HG02588 (cell line): Measurements from ENCODE around the gene RALGAPB.
"Not testable (repeated sequence)": the region's sequence is repeated elsewhere in the genome, so short reads cannot be mapped to it uniquely, and the experiment has no call there.

Experiments
- ATAC-seq: cut with Tn5 transposase; IDR thresholded peaks from one replicate; pipeline ENCODE4 v1.9.1; 2021; ENCODE audit warnings: mild to moderate bottlenecking, moderate library complexity; ENCODE audit not compliant: unreplicated experiment

Gene RALGAPB

DNA sequence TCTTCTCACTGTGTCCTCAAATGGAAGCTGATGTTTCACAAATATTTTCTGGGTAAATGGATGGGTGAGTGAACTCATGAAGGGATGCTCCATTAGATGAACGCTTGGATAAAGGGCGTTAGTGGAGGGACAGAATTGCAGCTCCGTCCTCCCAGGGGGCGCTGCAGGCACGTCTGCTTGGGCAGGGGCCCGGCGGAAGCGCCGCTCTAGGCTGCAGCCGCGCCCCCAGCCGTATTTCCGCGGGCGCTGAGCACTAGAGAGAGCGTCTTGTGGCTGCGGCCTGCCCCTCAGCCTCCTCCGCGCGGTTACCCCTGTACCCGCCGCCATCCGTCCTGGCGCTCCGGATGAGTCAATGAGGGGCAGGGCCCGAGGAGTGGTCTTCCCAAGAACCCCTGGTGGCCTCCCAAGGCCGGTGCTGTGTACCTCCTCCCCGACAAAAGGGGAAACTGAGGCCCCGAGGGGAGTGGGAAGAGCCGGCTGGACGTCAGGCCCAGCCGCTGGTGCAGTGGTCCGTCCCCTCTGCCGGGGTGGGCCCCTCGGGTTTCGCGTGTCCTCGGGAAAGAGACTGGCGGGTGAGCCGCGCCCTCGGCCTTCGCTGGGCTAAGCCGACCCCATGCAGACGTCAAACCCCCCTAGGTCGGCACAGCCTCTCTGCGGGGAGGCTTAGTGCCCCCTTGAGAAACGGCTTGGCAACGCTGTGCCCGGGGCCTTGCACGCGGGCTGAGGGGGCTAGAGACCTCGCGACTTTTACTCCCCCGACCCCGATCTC, 26.0 kb upstream of the RALGAPB start:
- peak; percentile 77 for ATAC-seq

DNA sequence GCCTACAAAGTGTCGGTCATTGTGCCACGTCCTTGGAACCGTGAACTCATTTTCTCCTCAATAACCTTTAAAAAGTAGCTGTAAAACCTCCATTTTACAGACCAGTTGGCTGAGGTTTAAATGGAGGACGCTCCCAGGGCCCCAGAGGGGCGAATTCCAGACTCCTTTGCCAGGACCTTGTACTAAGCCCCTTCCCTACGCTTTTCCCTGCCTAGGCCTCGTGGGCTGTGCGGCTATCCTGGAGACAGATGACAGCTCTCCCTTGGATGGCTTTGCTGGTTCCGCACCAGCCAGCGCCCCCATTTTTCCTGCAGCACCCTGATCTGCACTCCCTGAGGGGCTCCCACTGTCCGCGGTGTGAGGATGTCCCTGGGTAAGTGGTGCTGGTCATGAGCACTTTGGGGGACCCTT, 25.4 kb upstream of the RALGAPB start:
- no peak for ATAC-seq

- ATAC-seq = no peak
Observed at GRCh38 chr20:38447931-38448675, 24.5 kb upstream of the RALGAPB start.

DNA sequence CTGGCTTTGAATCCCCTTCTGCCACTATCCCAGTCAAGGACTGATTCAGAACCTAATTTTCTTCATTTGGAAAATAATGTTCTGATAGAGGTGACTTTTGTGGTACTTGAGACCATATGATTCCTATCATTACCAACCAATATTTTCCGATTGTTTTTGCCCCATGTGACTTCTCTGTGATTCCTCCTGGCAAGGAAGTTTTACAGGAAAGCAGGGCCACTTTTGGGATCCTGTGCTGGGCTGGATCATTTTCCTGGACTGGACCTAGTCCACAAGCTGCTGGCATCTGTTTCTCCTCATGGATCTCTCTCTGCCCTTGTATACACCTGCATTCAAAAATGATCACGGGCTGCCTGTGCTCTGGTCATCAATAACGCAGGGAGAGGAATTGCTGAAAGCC, 23.6 kb upstream of the RALGAPB start:
- no peak for ATAC-seq

DNA sequence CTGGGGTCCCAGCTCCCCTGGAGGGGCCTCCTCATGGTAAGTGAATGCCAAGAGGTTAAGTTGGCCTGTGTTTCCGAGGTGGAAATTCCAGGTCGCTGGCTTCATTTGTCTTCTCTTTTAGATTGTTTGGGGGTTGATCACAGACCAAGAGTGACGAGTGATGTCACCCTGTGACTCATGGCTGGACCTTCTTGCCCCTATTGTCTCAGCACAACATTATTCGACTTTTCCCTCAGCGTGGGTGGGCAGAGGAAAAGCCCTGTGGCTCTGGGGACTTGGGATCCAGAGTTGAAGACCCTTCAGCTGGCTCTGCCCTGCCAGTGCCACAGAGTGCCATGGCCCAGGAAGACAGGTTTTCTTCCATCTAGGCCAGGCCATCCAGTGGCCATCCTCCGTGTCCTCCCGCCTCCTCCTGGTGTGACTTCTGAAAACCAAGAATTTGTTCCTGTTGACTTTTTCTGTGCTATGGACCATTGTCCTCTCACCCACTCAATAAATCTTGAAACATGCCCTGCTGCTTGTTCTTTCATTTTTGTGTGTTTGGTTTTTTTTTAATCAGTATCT, 22.1 kb upstream of the RALGAPB start:
- ATAC-seq = no peak

GRCh38 chr20:38452880-38453624, 19.6 kb upstream of the RALGAPB start:
- ATAC-seq = no peak

DNA sequence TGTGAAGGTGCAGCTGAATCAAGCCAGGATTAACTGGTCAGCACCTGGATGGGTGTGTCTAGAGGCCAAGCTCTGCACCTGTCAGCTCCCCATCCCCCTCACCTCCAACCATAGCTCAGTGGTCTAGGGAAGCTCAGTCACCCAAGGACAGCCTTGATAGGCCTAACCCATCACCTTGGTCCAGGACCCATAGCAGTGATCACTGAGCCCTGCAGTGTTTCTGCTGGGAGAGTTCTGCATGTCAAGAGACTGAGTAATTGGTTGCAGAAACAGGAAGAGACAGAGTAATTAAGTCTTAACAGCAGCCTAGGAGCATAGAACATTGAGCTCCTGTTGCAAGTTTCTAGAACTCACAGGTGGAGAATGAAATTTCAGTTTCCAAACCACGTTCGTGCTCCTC, 18.7 kb upstream of the RALGAPB start:
- no peak for ATAC-seq

DNA sequence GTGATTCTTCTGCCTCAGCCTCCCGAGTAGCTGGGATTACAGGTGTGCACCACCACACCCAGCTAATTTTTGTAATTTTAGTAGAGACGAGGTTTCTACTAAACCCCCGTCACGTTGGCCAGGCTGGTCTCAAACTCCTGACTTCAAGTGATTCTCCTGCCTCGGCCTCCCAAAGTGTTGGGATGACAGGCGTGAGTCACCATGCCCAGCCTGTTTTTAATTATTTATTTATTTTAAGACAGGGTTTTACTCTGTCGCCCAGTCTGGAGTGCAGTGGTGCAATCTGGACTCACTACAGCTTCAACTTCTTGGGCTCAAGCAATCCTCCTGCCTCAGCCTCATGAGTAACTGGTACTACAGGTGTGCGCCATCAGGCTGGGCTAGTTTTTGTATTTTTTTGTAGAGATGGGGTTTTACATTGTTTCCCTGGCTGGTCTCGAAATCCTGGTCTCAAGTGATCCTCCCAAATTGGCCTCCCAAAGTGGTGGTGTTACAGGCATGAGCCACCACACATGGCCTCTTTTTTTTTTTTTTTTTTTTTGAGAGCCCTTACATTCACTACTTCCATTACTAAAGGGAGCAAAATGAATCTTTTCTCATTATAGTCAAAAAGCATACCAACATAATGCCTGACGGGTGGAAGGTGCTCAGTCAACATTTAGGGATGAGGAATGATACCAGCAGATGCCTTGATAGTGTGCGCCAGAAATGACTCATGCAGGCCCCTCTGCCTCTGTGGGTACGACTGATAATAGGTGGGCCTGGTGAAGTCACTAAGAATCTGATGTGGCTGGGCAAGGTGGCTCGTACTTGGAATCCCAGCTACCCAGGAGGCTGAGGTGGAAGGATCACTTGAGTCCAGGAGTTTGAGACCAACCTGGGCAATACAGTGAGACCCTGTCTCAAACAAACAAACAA, 17.8 kb upstream of the RALGAPB start:
- ATAC-seq = no peak

- ATAC-seq = no peak
Observed at GRCh38 chr20:38458314-38458713, 14.3 kb upstream of the RALGAPB start.

DNA sequence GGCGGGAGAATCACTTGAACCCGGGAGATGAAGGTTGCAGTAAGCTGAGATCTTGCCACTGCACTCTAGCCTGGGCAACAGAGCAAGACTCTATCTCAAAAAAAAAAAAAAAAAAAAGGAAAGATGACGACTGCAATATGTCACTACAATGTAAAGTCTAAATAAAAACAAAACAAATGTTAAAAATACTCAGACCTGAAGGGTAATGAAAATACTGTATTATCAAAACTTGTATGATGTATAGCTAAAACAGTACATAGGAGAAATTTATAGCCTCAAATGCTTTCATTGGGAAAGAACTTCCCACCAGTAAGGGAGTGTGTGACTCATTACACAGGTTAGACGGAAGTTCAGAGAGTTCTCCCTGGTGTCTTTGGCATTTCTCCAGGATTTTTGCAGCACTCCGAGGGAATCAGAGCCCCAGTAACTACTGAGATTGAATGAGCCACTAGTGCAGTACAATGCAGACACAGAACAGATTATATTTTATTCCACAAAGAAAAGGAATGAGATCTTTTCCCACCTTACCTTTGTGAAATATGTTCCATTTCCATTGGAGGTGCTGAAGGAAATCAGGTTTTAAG, 12.5 kb upstream of the RALGAPB start:
- no peak for ATAC-seq

DNA sequence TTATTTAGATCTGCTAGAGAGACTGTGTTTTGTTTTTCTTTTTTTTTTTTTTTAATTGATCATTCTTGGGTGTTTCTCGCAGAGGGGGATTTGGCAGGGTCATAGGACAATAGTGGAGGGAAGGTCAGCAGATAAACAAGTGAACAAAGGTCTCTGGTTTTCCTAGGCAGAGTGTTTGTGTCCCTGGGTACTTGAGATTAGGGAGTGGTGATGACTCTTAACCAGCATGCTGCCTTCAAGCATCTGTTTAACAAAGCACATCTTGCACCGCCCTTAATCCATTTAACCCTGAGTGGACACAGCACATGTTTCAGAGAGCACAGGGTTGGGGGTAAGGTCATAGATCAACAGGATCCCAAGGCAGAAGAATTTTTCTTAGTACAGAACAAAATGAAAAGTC, 12.0 kb upstream of the RALGAPB start:
- not testable (repeated sequence) for ATAC-seq

- not testable (repeated sequence) for ATAC-seq
Observed at GRCh38 chr20:38461167-38461566, 11.5 kb upstream of the RALGAPB start.

GRCh38 chr20:38461569-38461968, 11.1 kb upstream of the RALGAPB start:
- not testable (repeated sequence) for ATAC-seq

- ATAC-seq = no peak
Observed at GRCh38 chr20:38466171-38466570, 6.5 kb upstream of the RALGAPB start.

DNA sequence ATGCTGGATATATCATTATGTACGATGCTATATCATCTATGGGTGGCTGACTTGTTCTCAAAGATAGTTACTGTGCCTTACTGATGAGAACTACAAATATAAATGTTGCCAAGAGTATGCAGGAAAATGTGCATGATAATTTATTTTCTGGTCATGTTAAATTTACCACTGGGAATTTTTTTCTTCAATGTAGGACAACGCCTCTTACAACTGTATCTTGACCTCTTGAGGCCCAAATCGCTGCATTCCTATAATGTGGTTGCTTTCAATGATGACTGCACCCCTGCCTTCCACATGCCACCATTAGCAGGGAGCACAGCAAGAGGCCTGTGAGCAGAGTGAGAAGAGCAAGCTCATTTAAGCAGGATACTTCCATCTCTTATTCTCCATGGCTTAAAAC, 5.7 kb upstream of the RALGAPB start:
- ATAC-seq = no peak

DNA sequence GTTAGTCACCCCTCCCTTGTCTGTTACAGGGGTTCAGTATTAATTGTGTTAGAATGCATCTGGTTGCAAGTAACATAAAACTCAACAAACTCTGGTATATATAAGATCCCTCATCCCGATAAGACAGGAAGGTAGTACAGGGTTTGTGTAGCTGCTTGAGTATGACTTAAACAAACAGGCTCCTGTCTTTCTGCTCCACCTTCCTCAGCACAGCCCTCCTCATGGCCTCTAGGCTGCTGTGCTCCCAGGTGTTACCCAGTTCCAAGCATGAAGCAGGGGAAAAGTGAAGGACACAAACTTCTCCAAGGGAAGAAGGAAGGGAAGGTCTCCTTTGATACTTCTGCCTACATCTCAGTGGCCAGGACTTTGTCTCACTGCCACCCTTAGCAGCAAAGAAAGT, 1.4 kb upstream of the RALGAPB start:
- no peak for ATAC-seq

DNA sequence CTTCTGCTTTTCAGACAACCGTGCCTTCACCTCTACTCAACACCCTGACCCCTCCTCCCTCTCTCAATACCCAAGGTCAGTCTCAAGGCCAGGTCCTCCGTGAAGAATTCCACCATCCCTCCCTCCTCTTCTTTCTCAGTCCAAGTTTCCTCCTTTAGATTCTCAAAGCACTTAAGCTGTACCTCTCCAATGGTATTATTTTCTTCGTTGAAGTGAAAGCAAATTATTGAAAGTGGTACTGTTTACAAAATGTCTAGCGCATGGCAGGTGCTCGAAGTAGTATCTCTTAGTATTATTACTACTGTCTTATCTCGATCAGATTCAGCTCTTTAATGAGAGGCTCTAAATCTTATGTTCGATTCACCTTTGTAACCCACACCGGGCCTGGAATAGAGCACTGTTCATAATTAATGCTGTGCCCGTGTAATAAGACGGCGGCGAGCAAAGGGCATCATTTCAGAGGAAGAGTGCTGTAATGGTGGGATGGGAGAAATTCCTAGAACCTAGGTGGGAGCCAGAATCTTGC, 593 bp upstream of the RALGAPB start:
- ATAC-seq = no peak

- ATAC-seq = peak; percentile 3
Observed at GRCh38 chr20:38473367-38473795, 738 bp downstream of the RALGAPB start.

DNA sequence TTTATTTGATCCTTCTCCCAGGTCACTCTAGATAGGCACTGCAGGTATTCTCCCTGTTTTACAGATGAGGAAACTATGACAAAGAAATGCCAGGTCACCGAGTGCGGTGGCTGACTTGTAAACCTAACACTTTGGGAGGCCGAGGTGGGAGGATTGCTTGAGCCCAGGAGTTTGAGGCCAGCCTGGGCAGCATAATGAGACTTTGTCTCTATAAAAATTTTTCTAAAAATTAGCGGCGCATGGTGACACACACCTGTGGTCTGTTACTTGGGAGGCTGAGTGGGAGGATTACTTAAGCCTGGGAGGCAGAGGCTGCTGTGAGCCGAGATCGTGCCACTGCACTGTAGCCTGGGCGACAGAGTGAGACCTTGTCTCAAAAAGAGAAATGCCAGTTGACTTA, 5.1 kb downstream of the RALGAPB start:
- ATAC-seq = no peak

DNA sequence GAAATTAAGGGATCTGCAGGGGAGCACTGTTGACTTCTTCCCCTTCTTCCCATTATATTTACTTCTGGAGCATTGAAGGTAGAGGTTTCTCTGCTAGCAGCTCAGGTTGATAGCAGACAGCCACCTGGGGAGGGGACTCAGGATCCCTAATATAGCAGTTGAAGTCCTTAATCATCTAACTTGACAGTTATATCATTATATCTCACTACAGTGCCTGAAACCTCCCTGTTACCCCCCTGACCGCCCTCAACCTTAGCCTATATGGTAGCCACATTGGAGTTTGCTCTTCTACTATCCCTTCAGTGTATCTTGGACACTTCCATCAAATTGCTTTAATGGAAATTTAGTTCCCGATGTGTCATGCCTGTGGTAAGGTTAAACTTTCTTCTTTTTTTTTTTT, 7.0 kb downstream of the RALGAPB start:
- ATAC-seq = no peak
